NCI-H187 treated with DMSO at 0.1 percent for 48 hours (cell line): ENCODE results near the gene RIOK3.
"Not testable (repeated sequence)": the region's sequence is repeated elsewhere in the genome, so short reads cannot be mapped to it uniquely, and the experiment has no call there.

Experiments
- DNase-seq: peaks from one replicate; lab custom pipeline; 2025; lab: John Stamatoyannopoulos, UW

RIOK3 gene, protein sequence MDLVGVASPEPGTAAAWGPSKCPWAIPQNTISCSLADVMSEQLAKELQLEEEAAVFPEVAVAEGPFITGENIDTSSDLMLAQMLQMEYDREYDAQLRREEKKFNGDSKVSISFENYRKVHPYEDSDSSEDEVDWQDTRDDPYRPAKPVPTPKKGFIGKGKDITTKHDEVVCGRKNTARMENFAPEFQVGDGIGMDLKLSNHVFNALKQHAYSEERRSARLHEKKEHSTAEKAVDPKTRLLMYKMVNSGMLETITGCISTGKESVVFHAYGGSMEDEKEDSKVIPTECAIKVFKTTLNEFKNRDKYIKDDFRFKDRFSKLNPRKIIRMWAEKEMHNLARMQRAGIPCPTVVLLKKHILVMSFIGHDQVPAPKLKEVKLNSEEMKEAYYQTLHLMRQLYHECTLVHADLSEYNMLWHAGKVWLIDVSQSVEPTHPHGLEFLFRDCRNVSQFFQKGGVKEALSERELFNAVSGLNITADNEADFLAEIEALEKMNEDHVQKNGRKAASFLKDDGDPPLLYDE

DNA sequence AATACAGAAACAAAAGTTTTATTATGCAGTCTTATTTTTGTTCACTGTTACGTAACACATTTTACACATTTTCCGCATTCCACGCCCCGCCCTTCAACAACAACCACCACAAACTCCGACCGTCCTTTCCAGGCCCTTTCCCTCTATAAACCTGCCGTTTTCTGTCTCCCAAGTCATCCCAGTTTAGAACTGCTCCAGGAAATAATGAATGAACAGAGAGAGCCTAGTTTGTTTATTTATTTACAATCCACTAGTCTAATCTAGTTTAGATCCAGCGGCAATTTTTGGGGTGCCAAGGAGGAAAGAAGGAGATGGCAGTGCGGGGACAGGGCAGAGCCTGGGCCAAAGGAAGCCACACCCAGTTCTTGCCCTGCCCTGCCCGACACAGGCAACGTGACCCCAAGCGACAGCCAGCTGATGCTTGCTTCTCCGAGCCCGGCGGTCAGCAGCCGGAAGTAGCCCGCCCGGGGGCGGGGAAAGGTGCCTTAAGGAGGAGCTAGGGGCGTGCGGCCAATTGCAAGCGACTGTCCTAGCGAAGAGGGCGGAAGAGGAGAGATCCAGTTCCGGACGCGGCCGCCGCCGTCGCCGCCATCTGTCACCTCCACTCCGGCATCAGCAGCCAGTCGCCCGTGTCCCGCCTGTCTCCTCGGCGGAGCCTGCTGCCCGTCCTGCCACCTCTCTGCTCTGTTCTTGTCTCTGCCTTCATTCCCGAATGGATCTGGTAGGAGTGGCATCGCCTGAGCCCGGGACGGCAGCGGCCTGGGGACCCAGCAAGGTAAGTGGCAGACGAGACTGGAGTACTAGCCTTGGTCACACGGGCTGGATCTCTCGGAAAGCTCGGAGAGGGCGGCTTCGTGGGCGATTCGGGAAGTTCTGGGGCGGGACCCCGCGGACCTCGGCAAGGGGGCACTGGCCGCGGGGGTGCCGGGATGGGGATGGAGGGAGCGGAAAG lies at the start of gene RIOK3:
Gene RIOK3 (plus strand): TSS at position 560 of the 952 bp plus-strand sequence. CDS start 153 bp downstream, at position 713.
- peak; percentile 71 for DNase-seq

DNA sequence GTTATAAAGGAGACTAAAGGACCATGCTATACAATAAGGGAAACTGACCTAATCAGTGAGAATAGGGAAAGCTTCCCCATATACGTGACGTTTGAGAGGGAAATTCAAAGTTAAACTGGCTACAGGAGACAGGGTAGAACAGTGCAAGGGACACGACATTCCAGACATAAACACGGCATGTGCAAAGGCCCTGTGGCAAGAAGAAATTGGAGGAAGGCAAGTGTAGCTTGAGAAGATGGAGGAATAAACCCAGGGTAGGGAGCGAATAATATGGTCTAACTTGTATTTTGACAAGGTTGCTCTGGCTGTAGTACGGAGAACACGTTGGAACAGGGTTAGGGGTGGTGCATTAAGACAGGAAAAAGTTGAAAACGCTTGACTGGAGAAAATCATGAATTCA lies 49.8 kb upstream of the RIOK3 start:
- no peak for DNase-seq

DNA sequence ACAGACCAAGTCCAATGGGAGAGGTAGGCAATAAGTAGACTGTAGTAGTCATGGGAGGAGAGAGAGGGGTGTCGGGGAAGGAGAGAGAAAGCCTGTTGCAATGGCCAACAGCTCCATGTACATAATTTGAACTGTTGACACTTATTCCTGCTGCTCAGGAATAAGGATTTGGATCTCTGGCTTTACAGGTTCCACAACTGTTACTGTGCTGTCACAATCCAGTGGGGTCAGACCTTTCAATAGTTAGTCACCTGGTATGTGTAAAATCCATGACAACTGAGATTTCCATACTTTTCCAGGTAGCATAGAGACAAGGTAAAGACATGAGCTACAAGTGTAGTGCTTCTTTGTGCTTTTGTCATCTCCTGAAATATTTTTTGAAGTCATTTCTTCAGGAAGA lies 47.5 kb upstream of the RIOK3 start:
- no peak for DNase-seq

DNA sequence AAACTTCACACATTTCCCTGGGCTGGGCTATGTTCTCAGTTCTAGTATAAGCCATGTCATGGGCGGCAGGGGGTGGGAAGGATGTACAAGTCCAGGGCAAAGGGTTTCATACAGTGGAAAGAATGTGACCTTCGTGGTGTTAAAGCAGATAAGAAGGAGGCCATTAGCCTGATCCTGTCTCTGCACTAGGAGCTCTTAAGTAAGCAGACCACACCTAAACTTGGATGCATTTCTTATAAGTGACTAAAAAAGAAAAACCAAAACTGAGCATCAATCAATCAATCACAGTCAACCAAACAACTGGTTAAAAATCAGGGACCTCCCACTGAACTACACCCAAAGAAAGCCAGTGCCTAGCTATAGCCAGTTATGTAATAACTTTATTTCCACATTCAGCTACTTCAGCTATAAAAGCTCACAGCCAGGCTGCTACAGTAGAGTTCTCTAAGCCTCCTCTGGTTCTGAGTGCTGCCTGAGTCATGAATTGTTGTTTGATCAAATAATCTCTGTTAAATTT lies 46.8 kb upstream of the RIOK3 start:
- DNase-seq, result no peak

DNA sequence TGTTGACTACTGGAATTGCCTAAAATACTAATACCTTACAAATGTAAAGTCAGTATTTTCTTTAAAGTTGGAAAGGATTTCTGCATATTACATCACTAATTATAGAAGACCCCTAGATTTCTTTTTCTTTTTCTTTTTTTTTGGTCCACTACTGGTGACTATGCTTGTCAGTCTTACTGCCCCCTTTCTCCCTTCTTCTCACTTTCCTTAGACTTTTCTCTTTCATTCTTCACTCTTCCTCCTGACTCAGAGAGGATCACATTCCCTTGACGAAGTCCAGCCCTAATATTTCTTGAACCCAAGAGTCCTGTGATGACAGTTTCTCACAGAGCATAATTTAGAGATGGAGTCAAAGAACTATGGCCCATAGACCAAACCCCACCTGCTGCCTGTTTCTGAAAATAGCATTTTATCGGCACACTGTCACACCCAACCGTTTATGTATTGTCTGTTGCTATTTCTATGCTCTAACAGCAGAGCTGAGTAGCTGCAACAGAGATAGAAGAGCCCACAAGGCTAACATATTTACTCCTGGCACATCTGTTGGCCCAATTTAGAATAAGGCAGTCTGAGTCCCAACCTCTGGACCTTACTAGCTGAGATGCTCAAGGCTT lies 40.6 kb upstream of the RIOK3 start:
- DNase-seq, result no peak

DNA sequence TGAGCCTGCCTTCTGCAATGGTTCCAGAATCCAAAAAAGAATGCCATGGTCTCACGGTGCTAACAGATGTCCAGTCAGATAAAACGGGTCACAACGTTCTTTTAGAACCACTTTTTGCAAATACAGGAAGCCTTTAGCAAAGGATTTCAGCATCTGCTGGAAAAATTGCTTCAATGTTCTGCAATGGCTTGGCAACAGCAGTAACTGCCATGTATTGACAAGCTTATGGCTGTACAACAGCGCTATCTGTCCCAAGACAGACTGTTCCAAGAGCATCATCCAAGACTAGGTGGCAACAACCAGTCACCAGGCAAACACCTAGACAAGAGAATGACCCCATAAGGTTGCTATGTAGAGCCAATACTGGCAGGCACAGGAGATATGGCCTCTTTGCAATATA lies 37.6 kb upstream of the RIOK3 start:
- DNase-seq, result no peak

DNA sequence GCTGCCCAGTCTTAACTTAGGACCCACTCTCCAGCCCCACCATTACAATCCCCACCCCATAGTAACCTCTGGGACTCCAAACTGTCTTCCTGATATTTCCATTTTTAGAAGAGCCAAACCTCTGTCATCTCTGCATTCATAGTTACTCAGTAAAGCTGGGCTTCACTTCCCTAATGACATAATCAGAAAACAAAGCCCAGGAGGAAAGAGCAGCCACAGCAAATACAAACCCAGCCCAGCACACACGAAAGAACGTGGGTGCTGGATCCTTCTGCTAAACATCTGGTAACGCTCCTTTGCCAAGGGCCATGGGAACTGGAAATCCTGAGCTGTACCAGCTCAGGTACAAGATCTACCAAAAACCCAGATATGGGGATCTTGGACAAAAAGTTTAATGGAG lies 36.8 kb upstream of the RIOK3 start:
- DNase-seq, result no peak

DNA sequence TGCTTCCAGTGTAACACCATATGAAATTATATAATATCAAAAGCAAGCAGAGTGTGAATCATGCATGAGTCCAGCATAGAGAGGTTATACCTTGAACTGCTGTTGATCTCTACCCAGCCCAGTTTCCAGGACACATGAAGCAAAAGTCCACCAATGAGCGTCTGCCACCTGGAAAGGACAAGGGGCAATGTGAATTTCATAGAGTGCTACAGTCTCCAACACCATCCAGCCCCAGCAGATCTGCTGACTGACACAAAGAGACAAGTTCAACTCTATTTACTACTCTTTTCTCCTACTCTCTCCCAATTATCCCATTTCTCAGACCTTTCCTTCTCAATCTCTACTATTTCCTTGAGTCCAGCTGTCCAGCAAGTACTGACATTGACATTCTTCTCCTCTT lies 31.8 kb upstream of the RIOK3 start:
- no peak for DNase-seq

DNA sequence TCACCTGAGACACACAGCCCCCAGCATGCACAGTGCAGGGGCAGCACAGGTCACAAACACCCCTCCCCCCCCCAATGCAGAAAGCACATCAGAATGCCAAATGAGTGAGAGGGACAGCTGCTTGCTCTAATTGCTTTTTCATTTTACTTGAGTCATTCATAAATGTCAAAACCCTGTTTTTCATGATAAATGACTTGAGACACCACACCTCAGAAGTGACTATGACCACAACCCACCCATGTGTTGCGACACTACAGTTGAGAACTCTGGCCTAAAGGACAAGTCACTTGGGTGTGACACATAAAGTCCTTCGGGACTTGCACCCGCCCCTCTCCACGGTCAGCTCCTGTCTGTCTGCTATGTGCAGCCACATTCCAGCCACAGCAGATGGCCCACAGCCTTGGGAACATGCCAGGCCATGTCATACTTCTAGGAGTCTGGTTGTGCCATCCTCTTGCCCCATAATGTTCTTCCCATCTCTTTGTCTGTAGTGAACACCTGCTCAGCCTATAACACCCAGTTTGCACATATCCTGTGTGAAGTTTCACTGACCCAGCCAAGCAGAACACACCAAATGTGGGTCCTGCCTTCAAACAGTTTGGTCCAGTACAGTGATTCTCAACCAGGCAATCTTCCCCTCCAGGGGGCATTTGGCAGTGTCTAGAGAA lies 30.2 kb upstream of the RIOK3 start:
- no peak for DNase-seq

DNA sequence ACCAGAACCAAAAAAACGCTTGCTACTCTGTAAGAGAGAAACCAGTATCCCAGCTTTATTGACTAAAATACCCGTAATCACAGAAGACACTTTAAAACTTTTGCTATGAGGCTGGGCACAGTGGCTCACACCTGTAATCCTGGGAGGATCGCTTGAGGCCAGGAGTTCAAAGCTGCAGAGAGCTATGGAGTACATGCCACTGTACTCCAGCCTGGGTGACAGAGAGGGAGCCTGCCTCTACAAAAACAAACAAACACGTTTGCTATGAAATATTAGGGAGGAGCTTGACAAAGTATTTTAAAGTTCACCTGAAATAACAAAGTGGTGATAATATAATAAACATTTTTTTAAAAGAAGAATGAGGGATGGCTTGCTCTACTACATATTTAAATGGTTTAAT lies 28.5 kb upstream of the RIOK3 start:
- no peak for DNase-seq

DNA sequence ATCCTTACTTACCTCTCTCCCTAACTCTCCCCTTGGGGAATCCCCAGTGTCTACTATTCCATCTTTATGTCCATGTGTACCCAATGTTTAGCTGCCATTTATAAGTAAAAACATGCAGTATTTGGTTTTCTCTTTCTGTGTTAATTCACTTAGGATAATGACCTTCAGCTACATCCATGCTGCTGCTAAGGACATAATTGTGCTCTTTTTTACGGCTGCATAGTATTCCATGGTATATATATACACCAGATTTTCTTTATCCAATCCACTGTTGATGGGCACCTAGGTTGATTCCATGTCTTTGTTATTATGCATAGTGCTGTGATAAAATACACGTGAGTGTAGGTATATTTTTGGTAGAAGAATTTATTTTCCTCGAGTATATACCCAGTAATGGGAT lies 24.3 kb upstream of the RIOK3 start:
- no peak for DNase-seq

DNA sequence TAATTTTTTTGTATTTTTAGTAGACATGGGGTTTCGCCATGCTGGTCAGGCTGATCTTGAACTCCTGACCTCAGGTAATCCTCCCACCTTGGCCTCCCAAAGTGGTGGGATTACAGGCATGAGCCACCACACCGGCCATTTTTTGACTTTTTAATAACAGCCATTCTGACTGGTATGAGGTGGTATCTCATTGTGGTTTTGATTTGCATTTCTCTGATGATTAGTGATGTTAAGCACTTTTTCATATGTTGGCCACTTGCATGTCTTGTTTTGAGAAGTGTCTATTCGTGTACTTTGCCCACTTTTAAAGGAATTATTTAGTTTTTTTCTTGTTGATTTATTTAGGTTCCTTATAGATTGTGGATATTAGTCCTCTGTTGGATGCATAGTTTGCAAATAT lies 23.5 kb upstream of the RIOK3 start:
- not testable (repeated sequence) for DNase-seq

DNA sequence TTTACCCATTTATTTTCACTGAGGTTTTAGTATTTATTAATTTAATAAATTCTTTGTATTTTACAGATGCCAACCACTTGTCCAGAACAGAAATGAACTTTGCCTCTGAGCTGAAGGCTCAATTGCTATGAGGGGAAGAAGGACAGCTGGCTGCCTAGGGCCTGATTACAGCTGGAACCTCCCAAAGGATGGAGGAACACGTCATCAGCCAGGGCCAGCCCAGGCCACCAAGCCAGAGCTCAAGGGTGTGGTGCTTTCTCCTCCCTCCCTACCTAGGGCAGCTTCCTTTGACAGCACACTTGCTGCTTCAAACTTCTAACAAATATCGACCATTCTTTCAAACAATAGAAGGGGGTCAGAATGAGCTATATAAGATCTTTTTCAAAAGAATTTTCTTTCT lies 19.7 kb upstream of the RIOK3 start:
- DNase-seq, result no peak

DNA sequence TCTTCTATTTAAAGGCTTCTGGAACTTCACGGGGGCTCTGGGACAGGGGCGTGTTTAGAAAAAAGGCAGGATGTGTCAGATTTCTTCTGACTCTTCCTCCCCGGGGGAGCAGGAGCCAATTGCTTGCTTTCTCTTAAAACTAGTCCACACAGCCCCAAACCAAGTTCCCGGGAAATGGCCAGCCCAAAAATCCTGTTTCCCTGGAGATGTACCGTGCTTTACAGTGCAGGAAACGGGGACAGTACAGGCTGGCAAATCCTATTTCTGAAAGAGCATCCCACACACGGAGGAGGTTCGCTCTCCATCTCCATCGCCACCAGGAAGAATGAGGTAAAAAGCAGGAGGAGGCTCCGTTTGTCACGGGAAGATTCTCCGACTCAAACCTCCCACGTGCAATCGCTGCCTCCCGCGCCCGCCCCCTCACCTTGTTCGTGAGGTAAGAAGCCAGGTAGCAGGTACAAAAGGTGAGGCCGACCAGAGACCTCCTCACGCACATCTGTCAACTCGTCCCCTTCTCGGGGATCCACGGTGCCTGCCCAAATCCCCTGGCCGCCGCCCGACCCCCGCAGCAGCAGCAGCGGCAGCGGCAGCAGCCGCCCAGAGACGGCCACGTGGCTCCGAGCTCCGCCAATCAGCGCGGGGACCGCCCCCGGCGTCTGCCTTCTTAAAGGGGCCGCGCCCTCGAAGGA lies 15.6 kb upstream of the RIOK3 start:
- no peak for DNase-seq

DNA sequence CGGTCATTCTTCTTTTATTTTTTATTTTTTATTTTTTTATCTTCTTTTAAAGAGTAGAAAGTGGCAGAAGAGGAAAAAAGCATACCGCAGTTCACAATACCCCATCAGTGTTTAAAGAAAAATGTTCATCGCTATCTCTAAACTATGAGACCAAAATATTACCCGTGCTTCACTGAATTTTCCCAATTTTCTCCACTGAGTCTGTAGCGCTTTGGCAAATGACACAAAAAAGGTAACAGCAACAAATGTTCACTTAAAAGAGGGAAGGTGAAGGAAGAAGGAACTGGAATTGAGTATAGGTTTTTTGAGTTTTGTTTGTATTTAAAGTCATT lies 15.1 kb upstream of the RIOK3 start:
- DNase-seq, result no peak

DNA sequence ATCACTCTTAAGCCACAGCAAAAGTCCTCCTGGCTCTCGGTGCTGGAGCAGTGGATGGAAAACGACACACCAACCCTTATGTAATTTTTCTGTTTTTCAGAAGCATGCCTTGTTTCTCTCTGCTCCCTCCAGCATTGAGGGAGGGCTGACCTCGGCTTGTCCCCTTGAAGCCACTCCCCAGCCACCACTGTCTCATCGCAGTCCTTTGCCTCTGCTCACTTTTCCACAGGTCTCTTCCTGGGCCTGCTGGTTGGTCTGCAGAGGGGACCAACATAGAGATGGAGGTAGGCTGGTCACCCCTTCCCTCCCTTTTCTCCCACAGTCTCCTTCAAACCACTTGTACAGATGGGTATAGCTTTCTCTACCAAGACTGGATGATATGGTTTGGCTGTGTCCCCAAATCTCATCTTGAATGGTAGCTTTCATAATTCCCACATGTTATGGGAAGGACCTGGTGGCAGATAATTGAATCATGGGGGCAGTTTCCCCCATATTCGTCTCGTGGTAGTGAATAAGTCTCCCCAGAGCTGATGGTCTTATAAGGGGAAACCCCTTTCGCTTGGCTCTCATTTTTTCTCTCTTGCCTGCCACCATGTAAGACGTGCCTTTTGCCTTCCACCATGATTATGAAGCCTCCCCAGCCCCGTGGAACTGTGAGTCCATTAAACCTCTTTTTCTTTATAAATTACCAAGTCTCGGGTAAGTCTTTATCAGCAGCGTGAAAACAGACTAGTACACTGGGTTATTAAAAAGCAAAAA lies 14.3 kb upstream of the RIOK3 start:
- no peak for DNase-seq

DNA sequence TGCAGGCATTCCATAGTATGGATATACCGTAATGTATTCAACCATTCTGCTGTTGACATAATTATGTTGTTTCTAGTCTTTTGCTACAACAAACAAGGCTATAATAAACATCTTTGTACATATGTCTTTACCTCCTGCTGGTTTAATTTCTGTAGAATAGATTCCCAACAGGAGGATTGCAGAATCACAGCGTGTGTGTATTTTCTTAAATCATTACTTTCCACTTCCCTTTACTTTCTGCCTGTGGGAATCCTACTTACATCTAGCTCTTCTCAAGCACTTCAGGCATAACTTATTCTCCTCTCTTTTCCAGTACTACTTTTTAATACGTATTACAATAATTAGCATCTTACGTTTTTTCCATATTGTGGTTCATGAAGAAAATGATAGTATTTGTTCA lies 13.0 kb upstream of the RIOK3 start:
- no peak for DNase-seq

DNA sequence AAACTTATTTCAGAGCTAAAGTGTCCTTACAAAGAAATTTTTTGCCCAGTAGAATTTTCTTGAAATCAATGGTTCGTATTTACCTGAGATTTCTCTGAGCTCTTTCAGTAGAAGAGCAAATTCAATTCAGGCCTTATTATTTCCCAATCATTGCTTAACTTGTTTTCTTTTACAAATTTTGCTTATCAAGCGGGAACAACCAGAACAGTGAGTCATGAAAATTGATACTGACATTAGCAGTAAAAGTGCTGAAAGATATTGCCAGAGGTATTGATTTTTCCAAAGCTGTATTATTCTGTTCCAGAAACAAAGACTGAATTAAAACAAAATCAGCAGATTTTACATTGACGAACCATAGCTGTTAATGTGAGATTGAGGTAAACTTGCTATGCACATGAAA lies 10.1 kb upstream of the RIOK3 start:
- no peak for DNase-seq

DNA sequence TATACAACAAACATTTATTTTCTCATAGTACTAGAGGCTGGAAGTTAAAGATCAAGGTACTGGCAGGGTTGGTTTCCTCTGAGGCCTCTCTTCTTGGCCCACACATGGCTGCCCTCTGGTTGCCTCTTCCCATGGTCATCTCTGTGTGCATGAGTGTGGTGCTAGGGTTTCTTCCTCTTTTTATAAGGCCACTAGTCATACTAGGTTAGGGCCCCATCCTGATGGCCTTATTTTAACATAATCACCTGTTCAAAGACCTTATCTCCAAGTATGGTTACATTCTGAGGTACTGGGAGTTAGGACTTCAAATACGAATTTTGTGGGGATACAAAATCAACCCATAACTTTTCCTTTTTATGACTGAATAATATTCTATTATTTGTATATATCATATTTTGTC lies 4.8 kb upstream of the RIOK3 start:
- DNase-seq, result no peak

DNA sequence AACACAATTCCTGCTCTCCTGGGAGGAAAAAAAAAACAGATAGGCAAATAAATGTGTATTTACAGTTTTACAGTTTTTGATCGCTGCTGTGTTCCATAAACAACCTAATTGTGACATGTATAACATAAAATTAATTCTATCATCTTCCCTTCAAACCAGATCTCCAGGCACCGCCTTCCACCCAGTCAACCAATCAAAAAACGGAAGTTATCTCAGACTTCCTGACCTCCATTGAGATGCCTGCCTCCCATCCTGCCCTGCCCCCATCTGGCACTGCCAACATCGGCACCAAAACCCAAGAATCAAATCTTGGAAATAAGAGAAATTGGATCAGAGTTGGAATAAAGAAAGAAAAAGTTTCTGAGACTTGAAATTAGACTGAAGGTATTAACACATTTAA lies 3.1 kb upstream of the RIOK3 start:
- DNase-seq, result no peak
